H9 (cell line): Measurements from ENCODE around the gene CDCA7L. TPM values are rescaled to one million over a fixed set of nuclear protein-coding genes. Genes with fewer than 3 reads are reported as not detected.
A peak's percentile ranks its signal among the peaks of the same experiment; 100 is the strongest.

Source experiments
- DNase-seq: peaks from one replicate; pipeline ENCODE4 v3.0.0-alpha.2; 2017
- H2AFZ ChIP-seq: one replicate; pipeline ENCODE4 v1.6.1; 2013; ENCODE audit warnings: mild to moderate bottlenecking, low read length, control low read depth, moderate library complexity
- H2AK5ac ChIP-seq: 2 replicates; pipeline ENCODE4 v1.6.1; 2013; ENCODE audit warnings: low read length, control low read depth, mixed read lengths; ENCODE audit not compliant: insufficient read length
- H2BK120ac ChIP-seq: one replicate; pipeline ENCODE4 v1.6.1; 2013; ENCODE audit warnings: low read depth, mild to moderate bottlenecking, low read length, control low read depth, inconsistent platforms; ENCODE audit not compliant: poor library complexity, severe bottlenecking
- H2BK12ac ChIP-seq: 2 replicates; pipeline ENCODE4 v1.6.1; 2013; ENCODE audit warnings: low read length, control low read depth, mixed read lengths, low read depth; ENCODE audit not compliant: insufficient read length
- H2BK15ac ChIP-seq: 2 replicates; pipeline ENCODE4 v1.6.1; 2013; ENCODE audit warnings: low read depth, low read length, control low read depth
- H2BK20ac ChIP-seq: one replicate; pipeline ENCODE4 v1.6.1; 2013; ENCODE audit warnings: low read depth, mild to moderate bottlenecking, low read length, control low read depth, inconsistent platforms; ENCODE audit not compliant: poor library complexity, severe bottlenecking
- H2BK5ac ChIP-seq: 2 replicates; pipeline ENCODE4 v1.6.1; 2013; ENCODE audit warnings: low read length, control low read depth, mixed read lengths; ENCODE audit not compliant: insufficient read length
- H3K14ac ChIP-seq: 2 replicates; pipeline ENCODE4 v1.6.1; 2013; ENCODE audit warnings: low read length, control low read depth; ENCODE audit not compliant: insufficient read depth
- H3K18ac ChIP-seq: 2 replicates; pipeline ENCODE4 v1.6.1; 2013; ENCODE audit warnings: low read depth, mild to moderate bottlenecking, mixed read lengths, low read length, control low read depth; ENCODE audit not compliant: insufficient read length
- H3K23ac ChIP-seq: 2 replicates; pipeline ENCODE4 v1.6.1; 2013; ENCODE audit warnings: low read length, control low read depth, mixed read lengths, low read depth; ENCODE audit not compliant: insufficient read length
- H3K23me2 ChIP-seq: 2 replicates; pipeline ENCODE4 v1.6.1; 2013; ENCODE audit warnings: low read depth, mild to moderate bottlenecking, mixed read lengths, low read length, control low read depth; ENCODE audit not compliant: insufficient read length, poor library complexity, severe bottlenecking
- H3K27ac ChIP-seq: 2 replicates; pipeline ENCODE4 v1.5.1; 2013; ENCODE audit warnings: low read length, control low read depth, mixed read lengths, low read depth; ENCODE audit not compliant: insufficient read length
- H3K27me3 ChIP-seq: 2 replicates; pipeline ENCODE4 v1.6.1; 2013; ENCODE audit warnings: low read length, control low read depth, inconsistent platforms; ENCODE audit not compliant: insufficient read depth
- H3K4ac ChIP-seq: 2 replicates; pipeline ENCODE4 v1.6.1; 2013; ENCODE audit warnings: low read depth, mild to moderate bottlenecking, control low read depth, inconsistent platforms, low read length, moderate library complexity
- H3K4me1 ChIP-seq: 2 replicates; pipeline ENCODE4 v1.6.1; 2013; ENCODE audit warnings: low read length, control low read depth, inconsistent platforms; ENCODE audit not compliant: insufficient read depth
- H3K4me2 ChIP-seq: 2 replicates; pipeline ENCODE4 v1.6.1; 2013; ENCODE audit warnings: low read length, control low read depth, mixed read lengths; ENCODE audit not compliant: insufficient read length, insufficient read depth
- H3K56ac ChIP-seq: 2 replicates; pipeline ENCODE4 v1.6.1; 2013; ENCODE audit warnings: low read depth, mild to moderate bottlenecking, mixed read lengths, low read length, control low read depth; ENCODE audit not compliant: insufficient read length
- H3K79me1 ChIP-seq: 2 replicates; pipeline ENCODE4 v1.6.1; 2013; ENCODE audit warnings: low read depth, mild to moderate bottlenecking, moderate library complexity, low read length, control low read depth, inconsistent platforms; ENCODE audit not compliant: insufficient read depth, poor library complexity, severe bottlenecking
- H3K79me2 ChIP-seq: 2 replicates; pipeline ENCODE4 v1.6.1; 2013; ENCODE audit warnings: low read length, control low read depth, inconsistent platforms; ENCODE audit not compliant: insufficient read depth
- H3K9ac ChIP-seq: 2 replicates; pipeline ENCODE4 v1.6.1; 2013; ENCODE audit warnings: low read length, control low read depth, mixed read lengths; ENCODE audit not compliant: insufficient read length; ENCODE audit errors: extremely low read depth
- H3K9me3 ChIP-seq: one replicate; pipeline ENCODE4 v1.6.1; 2013; ENCODE audit warnings: low read depth, low read length, inconsistent platforms; ENCODE audit not compliant: control insufficient read depth
- H3T11ph ChIP-seq: one replicate; pipeline ENCODE4 v1.6.1; 2013; ENCODE audit warnings: mild to moderate bottlenecking, low read length, control low read depth, inconsistent platforms
- H4K20me1 ChIP-seq: one replicate; pipeline ENCODE4 v1.6.1; 2013; ENCODE audit not compliant: control insufficient read depth, insufficient read length, insufficient read depth
- H4K5ac ChIP-seq: 2 replicates; pipeline ENCODE4 v1.6.1; 2013; ENCODE audit warnings: low read depth, mild to moderate bottlenecking, mixed read lengths, low read length, control low read depth; ENCODE audit not compliant: insufficient read length
- H4K8ac ChIP-seq: replicated peaks from 2 replicates; pipeline ENCODE4 v1.6.1; 2013; ENCODE audit warnings: low read length, control low read depth, mixed read lengths, low read depth; ENCODE audit not compliant: insufficient read length
- H4K91ac ChIP-seq: 2 replicates; pipeline ENCODE4 v1.6.1; 2013; ENCODE audit warnings: low read depth, mild to moderate bottlenecking, moderate library complexity, mixed read lengths, low read length, control low read depth; ENCODE audit not compliant: insufficient read length
- H3K27ac Mint-ChIP-seq, 3 experiments: 2 replicates in 2 of 3; 3 replicates in 1 of 3; pipeline ENCODE4 v1.8.0; 2020 to 2021; ENCODE audit warnings: mixed read lengths in 3 of 3, mild to moderate bottlenecking in 1 of 3, moderate library complexity in 1 of 3
- H3K27me3 Mint-ChIP-seq: 2 replicates; pipeline ENCODE4 v1.8.0; 2021; ENCODE audit warnings: low read depth, mild to moderate bottlenecking, moderate library complexity, mixed read lengths
- H3K36me3 Mint-ChIP-seq, 3 experiments: 2 replicates in 2 of 3; 3 replicates in 1 of 3; pipeline ENCODE4 v1.8.0; 2020 to 2021; ENCODE audit warnings: low read depth in 3 of 3, mixed read lengths in 3 of 3; ENCODE audit not compliant: insufficient read depth in 1 of 3
- H3K4me1 Mint-ChIP-seq, 2 experiments: 2 replicates each; pipeline ENCODE4 v1.8.0; 2020; ENCODE audit warnings: mixed read lengths in 2 of 2
- H3K4me3 Mint-ChIP-seq, 2 experiments: 2 replicates in 1 of 2; 3 replicates in 1 of 2; pipeline ENCODE4 v1.8.0; 2020 to 2021; ENCODE audit warnings: mild to moderate bottlenecking in 2 of 2, mixed read lengths in 2 of 2, moderate library complexity in 1 of 2
- H3K9me3 Mint-ChIP-seq, 2 experiments: 2 replicates in 1 of 2; 3 replicates in 1 of 2; pipeline ENCODE4 v1.8.0; 2020; ENCODE audit warnings: mild to moderate bottlenecking in 2 of 2, mixed read lengths in 2 of 2, moderate library complexity in 1 of 2
- WGBS: extraction: QIAGEN DNeasy Blood & Tissue Kit; methylation state at CpG from one replicate; pipeline ENCODE4 v1.1.7; 2013; ENCODE audit warnings: missing lambda C conversion rate, low lambda C conversion rate, mixed read lengths; ENCODE audit not compliant: insufficient read length; ENCODE audit errors: extremely low coverage; 5-methylcytosine and 5-hydroxymethylcytosine counted together
- total RNA-seq: library from RNA; stranded (reverse); gene quantifications from 2 replicates; pipeline ENCODE4 v1.2.1, GENCODE V29; 2021
- TF ChIP-seq, protein P1 (sequence below): fragments of 200-600 bp; sonication (generic); conservative IDR thresholded peaks from 3 replicates; pipeline ENCODE4 v1.8.0; 2021; ENCODE audit warnings: antibody characterized with exemption, mild to moderate bottlenecking

The CDCA7L gene
- total RNA-seq, 1 experiment from 2014 or later = 104 TPM

DNA sequence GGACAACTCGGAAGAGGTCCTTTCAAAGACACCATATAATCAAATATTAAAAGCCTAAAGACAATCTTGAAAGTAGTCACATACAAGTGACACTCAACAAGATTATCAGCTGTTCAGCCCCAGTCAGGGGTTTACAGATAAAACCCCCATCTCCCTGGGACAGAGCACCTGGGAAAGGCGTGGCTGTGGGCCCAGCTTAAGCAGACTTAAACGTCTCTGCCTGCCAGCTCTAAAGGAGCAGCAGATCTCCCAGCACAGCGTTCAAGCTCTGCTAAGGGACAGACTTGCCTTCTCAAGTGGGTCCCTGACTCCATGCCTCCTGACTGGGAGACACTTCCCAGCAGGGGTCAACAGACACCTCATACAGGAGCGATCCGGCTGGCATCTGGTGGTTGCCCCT is 18.0 kb downstream of the CDCA7L start:
- peaks cover 45 to 47% of the 10 kb centered on the region in 2 experiments for H3K4me1 Mint-ChIP-seq

More for the DNA sequence above, 18.0 kb downstream of the CDCA7L start:
- Histone ChIP-seq H3K79me2 (peaks cover 7% of the 10 kb centered on the region; the same call in 1 of the 2 replicates), H3K27me3 (no peaks in the 10 kb centered on the region), H3K4me1 (no peaks in the 10 kb centered on the region), H3K27ac (no peak overlapping the region), H3K4me2 (no peak overlapping the region), H3K18ac (no peak overlapping the region), H2AFZ (no peak overlapping the region), H2BK120ac (no peak overlapping the region), H2AK5ac (no peak overlapping the region), H3K9me3 (no peaks in the 10 kb centered on the region), H4K20me1 (no peaks in the 10 kb centered on the region), H2BK12ac (no peak overlapping the region), H4K8ac (no peak overlapping the region), H2BK20ac (no peak overlapping the region), H3K4ac (no peak overlapping the region), H3K14ac (no peak overlapping the region), H2BK15ac (no peak overlapping the region), H3K56ac (no peak overlapping the region), H4K91ac (no peak overlapping the region), H3T11ph (no peak overlapping the region), H3K23ac (no peak overlapping the region), H3K23me2 (no peaks in the 10 kb centered on the region), H3K9ac (no peak overlapping the region), H3K79me1 (peaks cover 5% of the 10 kb centered on the region), H2BK5ac (no peak overlapping the region), H4K5ac (no peak overlapping the region)
- Mint-ChIP-seq H3K9me3 (peaks cover 16 to 18% of the 10 kb centered on the region in 2 experiments), H3K36me3 (peaks cover 9 to 25% (median 15%) of the 10 kb centered on the region in 3 experiments), H3K27me3 (no peaks in the 10 kb centered on the region), H3K27ac (peak overlapping the region in 1 of 3 experiments; percentile 49; a peak in 1 of 7 replicates), H3K4me3 (no peak overlapping the region)
- TF ChIP-seq, protein P1, sequence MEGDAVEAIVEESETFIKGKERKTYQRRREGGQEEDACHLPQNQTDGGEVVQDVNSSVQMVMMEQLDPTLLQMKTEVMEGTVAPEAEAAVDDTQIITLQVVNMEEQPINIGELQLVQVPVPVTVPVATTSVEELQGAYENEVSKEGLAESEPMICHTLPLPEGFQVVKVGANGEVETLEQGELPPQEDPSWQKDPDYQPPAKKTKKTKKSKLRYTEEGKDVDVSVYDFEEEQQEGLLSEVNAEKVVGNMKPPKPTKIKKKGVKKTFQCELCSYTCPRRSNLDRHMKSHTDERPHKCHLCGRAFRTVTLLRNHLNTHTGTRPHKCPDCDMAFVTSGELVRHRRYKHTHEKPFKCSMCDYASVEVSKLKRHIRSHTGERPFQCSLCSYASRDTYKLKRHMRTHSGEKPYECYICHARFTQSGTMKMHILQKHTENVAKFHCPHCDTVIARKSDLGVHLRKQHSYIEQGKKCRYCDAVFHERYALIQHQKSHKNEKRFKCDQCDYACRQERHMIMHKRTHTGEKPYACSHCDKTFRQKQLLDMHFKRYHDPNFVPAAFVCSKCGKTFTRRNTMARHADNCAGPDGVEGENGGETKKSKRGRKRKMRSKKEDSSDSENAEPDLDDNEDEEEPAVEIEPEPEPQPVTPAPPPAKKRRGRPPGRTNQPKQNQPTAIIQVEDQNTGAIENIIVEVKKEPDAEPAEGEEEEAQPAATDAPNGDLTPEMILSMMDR = no peak
- no peak for DNase-seq
- WGBS = no CpG with 5 or more reads among the region's 6 CpGs
